Measurements from ENCODE around the gene FAM163B.

DNA sequence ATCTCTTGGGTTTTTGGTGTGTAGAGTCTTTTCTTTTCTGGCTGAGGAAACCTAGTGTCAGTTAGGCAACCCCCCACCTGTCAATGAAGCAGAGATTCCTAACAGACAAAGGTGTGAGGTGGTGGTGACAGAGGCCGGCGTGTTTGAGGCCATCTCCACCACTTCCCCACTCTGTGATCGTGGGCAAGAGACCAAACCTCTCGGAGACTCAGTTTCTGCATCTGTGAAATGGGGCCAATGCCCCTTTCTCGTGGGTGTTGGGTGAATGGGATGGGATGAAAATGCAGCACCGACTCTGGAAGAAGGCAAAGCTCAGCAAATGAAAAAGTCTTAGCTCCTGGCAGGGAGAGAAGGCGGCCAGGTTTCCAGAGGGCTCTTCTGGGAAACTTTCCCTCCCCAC is 807 bp downstream of the FAM163B start:
- TF ChIP-seq, protein P1, sequence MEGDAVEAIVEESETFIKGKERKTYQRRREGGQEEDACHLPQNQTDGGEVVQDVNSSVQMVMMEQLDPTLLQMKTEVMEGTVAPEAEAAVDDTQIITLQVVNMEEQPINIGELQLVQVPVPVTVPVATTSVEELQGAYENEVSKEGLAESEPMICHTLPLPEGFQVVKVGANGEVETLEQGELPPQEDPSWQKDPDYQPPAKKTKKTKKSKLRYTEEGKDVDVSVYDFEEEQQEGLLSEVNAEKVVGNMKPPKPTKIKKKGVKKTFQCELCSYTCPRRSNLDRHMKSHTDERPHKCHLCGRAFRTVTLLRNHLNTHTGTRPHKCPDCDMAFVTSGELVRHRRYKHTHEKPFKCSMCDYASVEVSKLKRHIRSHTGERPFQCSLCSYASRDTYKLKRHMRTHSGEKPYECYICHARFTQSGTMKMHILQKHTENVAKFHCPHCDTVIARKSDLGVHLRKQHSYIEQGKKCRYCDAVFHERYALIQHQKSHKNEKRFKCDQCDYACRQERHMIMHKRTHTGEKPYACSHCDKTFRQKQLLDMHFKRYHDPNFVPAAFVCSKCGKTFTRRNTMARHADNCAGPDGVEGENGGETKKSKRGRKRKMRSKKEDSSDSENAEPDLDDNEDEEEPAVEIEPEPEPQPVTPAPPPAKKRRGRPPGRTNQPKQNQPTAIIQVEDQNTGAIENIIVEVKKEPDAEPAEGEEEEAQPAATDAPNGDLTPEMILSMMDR (IDR thresholded peaks at IDR 0.05), result no peak
- TF ChIP-seq POLR2AphosphoS5 (IDR thresholded peaks at IDR 0.05), result no peak
